ENCODE measurements around the gene FAM193A.
"Not testable (repeated sequence)": the region's sequence is repeated elsewhere in the genome, so short reads cannot be mapped to it uniquely, and the experiment has no call there.

Gene FAM193A

DNA sequence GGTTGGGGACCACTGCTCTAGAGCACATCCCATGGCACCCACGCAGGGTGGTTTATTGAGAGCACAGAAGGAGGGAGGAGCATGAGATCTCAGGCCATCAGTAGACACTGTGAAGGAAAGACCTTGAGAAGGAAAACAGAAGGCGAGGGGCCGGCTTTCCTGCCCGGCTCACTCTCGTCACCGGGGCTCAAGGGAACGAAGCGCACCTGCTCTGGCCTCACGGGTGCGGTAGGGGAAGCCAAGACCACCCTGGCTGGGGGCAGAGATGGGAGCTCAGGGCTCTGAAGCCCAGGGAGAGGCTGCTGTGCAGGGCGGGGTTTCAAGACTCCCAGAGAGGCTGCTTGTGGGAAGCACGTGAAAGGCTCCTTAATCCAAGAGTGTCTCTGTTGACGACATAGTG lies 113.8 kb downstream of the FAM193A start:
- no peak for DNase-seq (ENCODE audit: low read depth)

- no peak for DNase-seq (ENCODE audit: low read depth)
Measured at GRCh38 chr4:2651546-2651945, 115.1 kb downstream of the FAM193A start.

DNA sequence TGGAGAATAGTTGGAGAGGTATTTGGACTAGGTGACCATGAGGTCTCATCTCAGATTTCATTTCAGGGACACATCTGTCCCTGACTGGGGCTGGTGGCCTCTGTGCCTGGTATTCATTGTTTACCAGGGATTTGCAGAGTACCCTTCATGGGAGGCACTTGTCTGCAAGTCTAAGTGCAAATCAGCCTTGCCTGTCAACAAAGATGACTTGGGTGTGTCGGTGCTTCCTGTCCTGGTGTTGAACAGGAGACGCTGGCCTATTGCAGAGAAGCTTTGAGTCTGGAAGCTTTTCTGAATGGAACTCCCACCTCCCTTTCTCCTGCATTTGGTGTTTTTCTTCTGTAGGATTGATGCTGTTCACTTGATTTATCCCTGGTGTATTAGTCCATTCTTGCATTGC lies 115.6 kb downstream of the FAM193A start:
- no peak for DNase-seq (ENCODE audit: low read depth)

DNA sequence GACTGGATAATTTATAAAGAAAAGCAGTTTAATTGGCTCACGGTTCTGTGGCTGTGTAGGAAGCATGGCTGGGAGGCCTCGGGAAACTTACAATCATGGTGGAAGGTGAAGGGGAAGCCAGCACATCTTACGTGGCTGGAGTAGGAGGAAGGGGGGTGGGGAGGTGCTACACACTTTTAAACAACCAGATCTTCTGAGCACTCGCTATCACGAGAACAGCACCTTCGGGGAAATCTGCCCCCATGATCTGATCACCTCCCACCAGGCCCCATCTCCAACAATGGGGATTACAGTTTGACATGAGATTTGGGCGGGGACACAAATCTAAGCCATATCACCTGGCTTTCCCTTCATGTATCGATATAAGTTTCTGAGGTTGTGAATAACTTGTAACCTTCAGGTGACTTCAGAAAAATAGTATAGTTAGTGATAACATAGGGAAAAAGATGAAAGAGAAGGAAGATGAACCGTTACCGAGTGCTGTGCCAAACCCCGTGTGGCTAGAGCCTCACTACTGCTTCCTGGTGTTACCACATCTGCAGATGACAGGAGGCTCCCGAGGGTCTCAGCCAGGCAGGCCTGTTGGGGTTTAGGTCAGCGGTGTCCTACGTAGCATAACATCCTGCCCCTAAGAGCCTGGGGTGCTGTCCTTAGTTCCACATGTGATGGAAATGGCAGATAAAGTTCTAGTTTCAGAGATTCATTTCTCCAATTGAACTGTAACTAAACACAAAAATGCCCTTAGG lies 116.1 kb downstream of the FAM193A start:
- no peak for DNase-seq (ENCODE audit: low read depth)

DNA sequence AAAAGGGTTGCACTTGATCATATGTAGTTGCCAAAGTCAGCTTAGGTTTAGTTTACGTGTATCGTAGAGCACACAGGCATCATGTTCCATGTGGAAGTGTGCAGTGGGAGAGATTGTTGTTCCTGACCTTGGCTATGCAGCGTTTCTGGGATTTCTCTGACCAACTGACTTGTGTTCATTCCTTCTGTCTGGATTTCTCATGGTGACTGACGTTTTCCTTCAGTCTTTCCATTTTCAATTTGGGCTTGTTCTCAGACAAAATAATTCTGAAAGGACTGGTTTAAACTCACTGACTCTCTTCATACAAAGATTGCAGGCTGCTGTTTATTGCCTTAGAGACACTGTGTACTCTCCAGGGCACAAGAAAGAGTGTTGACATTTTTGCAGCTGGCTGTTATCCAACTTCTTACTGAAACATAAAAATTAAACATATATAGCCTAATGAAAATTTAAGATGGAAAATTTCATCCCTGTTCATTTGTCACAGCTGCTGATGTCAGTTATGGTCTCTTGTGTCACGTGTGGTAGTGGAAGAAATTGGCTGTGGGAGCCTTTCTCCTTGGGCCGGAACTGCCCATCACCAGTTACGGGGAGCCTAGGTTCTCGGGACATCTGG lies 124.3 kb downstream of the FAM193A start:
- no peak for DNase-seq (ENCODE audit: low read depth)

DNA sequence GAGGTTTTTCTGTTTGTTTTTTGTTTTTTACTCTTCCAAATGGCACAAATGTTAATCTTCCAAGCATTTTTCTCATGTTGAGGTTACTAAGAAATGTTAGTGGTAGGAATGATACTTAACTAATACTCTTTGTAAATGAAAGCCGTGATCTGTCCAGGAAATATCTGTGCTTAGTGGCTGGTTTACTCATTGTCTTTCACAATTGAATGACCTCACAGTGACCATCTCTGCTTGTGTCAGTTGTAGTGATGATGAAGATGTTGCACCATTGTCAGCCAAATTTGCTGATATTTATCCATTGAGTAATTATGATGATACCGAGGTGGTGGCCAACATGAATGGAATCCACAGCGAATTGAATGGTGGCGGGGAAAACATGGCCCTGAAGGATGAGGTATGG lies 126.2 kb downstream of the FAM193A start:
- no peak for DNase-seq (ENCODE audit: low read depth)

GRCh38 chr4:2663275-2663674 lies 126.8 kb downstream of the FAM193A start:
- no peak for DNase-seq (ENCODE audit: low read depth)

- no peak for DNase-seq (ENCODE audit: low read depth)
Measured at GRCh38 chr4:2666722-2667247, 130.3 kb downstream of the FAM193A start.

DNA sequence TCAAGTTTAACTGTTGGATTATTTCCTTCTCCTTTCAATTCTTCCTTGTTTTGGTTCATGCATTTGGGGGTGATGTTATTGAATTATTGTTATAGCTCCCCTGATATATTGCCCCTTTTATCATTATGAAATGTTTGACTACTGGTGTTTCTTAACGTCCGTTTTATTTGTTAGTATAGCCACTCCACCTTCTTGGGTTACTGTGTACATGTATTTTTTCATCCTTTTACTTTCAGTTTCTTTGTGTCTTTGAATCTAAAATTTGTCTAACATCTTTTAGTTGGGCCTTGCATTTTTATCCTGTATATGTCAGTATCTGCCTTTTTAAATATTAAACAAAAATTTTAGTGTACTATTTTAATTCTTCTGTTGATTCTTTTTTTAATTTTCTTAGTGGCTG lies 131.0 kb downstream of the FAM193A start:
- DNase-seq (ENCODE audit: low read depth) = no peak

GRCh38 chr4:2671267-2671895 lies 134.9 kb downstream of the FAM193A start:
- DNase-seq (ENCODE audit: low read depth) = no peak

GRCh38 chr4:2672082-2672481 lies 135.6 kb downstream of the FAM193A start:
- no peak for DNase-seq (ENCODE audit: low read depth)

GRCh38 chr4:2672700-2673099 lies 136.3 kb downstream of the FAM193A start:
- no peak for DNase-seq (ENCODE audit: low read depth)

DNA sequence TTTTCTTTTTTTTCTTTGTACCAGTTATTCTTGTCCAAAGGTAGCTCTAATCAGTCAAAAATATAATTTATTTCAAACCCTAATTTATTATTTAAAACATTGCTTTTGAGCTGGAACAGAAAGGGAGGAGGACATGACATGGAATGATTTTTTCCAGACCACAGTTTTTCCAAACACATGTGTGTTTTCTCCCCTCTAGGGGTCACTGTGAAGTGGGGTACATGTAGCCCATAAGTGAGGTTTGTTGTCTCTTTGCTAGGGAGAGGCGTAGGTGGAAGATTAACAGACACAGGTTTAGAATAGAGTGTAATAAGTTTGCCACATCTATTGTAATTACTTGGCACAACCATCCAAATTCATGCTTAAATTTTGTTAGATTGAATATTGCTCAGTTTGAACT lies 136.7 kb downstream of the FAM193A start:
- DNase-seq (ENCODE audit: low read depth) = no peak

- not testable (repeated sequence) for DNase-seq (ENCODE audit: low read depth)
Measured at GRCh38 chr4:2679762-2680161, 143.3 kb downstream of the FAM193A start.

DNA sequence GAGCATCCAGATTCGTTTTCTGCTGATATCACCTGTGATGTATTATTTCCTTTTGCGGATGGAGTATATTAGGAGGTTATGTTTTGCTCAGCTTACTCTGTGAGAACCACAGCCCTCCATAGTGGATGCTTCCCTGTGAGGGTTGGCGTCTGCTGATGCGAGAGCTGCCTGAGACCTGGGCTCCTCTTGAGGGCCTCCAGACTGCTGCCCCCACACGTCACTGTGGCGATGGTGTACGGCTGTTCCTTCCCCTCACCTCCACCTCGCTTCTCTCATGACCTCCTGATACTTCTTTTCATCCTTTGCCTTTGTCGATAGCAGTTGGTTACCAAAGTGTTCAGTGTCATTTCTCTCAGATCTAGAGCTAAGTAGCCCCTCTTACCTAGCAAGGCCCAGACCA lies 148.0 kb downstream of the FAM193A start:
- no peak for DNase-seq (ENCODE audit: low read depth)

GRCh38 chr4:2685541-2685940 lies 149.1 kb downstream of the FAM193A start:
- no peak for DNase-seq (ENCODE audit: low read depth)

GRCh38 chr4:2686379-2687265 lies 150.2 kb downstream of the FAM193A start:
- DNase-seq (ENCODE audit: low read depth) = no peak

DNA sequence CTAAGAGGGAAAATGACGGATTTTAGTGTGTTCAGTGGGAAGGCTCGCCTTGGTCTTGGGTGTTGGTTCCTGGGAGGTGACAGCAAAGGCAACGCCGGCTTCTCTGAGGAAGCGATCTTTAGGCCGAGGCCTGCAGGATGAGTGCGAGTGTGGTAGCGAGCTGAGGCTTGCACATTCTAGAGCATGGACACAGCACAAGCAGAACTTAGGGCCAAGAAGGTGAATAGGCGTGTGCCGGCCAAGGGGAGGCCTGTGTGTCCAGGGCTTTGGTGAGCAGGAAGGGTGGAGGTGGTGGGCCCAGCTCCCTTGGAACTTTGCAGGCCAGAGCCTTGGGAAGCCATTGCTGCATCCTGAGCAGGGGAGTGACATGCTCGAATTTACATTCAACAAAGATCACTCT lies 151.8 kb downstream of the FAM193A start:
- DNase-seq (ENCODE audit: low read depth) = no peak

GRCh38 chr4:2688697-2689096 lies 152.2 kb downstream of the FAM193A start:
- no peak for DNase-seq (ENCODE audit: low read depth)

DNA sequence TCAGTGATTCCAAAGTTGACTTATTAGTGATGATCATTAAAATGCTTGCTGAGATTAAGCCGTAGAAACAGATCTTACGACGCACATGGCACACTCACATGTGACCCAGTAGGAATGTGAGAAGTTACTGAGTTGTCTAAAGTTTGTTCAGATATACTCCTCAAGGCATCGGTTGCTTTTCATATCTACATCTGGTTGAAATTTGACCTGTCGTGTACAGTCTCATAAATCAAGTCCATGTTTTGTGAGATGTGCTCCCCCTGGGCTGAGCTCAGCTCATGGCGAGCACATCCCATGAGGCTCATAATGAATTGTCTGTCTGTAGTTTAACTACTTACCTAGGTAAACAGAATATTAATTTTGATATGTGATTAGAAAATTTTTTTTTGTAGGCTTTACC lies 152.7 kb downstream of the FAM193A start:
- DNase-seq (ENCODE audit: low read depth) = no peak

GRCh38 chr4:2689825-2690700 lies 153.6 kb downstream of the FAM193A start:
- DNase-seq (ENCODE audit: low read depth) = no peak

All from activated T-helper 1 cell treated with Interleukin-2 at 50 U/mL for 16 hours (primary cell).